Vagina (tissue), 2 donors: ENCODE measurements around the gene HAGHL. TPM values are rescaled to one million over a fixed set of nuclear protein-coding genes. Genes with fewer than 3 reads are reported as not detected.

Experiments used
- DNase-seq, 2 donors: peaks; one replicate each; pipeline ENCODE4 v3.0.0-alpha.2; 2017; ENCODE audit errors: extremely low spot score in 2 of 2
- H3K27ac ChIP-seq: fragments of 200-600 bp; sonication (generic); one replicate; pipeline ENCODE4 v1.5.1; 2019
- H3K27me3 ChIP-seq: fragments of 200-600 bp; sonication (generic); one replicate; pipeline ENCODE4 v1.5.1; 2019
- H3K36me3 ChIP-seq, 2 donors: fragments of 200-600 bp; sonication (generic); one replicate each; pipeline ENCODE4 v1.5.1; 2017 to 2019
- H3K4me1 ChIP-seq: fragments of 200-600 bp; sonication (generic); one replicate; pipeline ENCODE4 v1.5.1; 2019
- H3K4me3 ChIP-seq, 2 donors: fragments of 200-600 bp; sonication (generic); 1 replicate in 1 of 2; 2 replicates in 1 of 2; pipeline ENCODE4 v1.5.1; 2016 to 2019
- H3K9me3 ChIP-seq: fragments of 200-600 bp; sonication (generic); one replicate; pipeline ENCODE4 v1.5.1; 2019
- CTCF ChIP-seq, 3 experiments: fragments of 450-650 bp in 2 of 3; fragments of 200-600 bp in 1 of 3; sonication (generic) in 1 of 3; IDR thresholded peaks; one replicate each; pipeline ENCODE4 v1.5.1; 2017 to 2019; ENCODE audit warnings: antibody characterized with exemption in 3 of 3, mild to moderate bottlenecking in 2 of 3, moderate library complexity in 2 of 3
- POLR2A ChIP-seq, 2 donors: fragments of 450-650 bp; IDR thresholded peaks; one replicate each; pipeline ENCODE4 v1.6.1; 2017; ENCODE audit warnings: antibody characterized with exemption in 2 of 2, mild to moderate bottlenecking in 2 of 2, moderate library complexity in 2 of 2
- POLR2AphosphoS5 ChIP-seq, 2 donors: sonication (generic); formaldehyde crosslinking; IDR thresholded peaks; one replicate each; pipeline ENCODE4 v1.9.0; 2017; ENCODE audit warnings: antibody characterized with exemption in 2 of 2, mild to moderate bottlenecking in 2 of 2, low read depth in 1 of 2; ENCODE audit not compliant: insufficient read depth in 1 of 2
- intact Hi-C: fragments of 100-400 bp; cut with DNase I; formaldehyde crosslinking; loops from one replicate; pipeline ENCODE4 v1.15.1; 2023
- total RNA-seq: library from RNA; depleted of rRNA; stranded (reverse); fragments of >200 nt; gene quantifications from one replicate; pipeline ENCODE4 v1.2.3, GENCODE V29; 2016

Gene HAGHL
- total RNA-seq, 1 donor from 2014 or later: 5.2 TPM

- no peaks in the 10 kb centered on the region for H3K9me3 ChIP-seq
- H3K36me3 ChIP-seq: peaks cover 0 to 44% of the 10 kb centered on the region in 2 donors
- H3K27me3 ChIP-seq: no peaks in the 10 kb centered on the region
- no peak for DNase-seq
- no peak overlapping the region for H3K4me3 ChIP-seq
- H3K4me1 ChIP-seq: peaks cover 20% of the 10 kb centered on the region
- intact Hi-C loops: no loop called here
- TF ChIP-seq CTCF (IDR thresholded peaks at IDR 0.05) (no peak), POLR2A (IDR thresholded peaks at IDR 0.05) (no peak)
- no peak overlapping the region for H3K27ac ChIP-seq
These were observed 6.0 kb downstream of the HAGHL start for GRCh38 chr16:732936-733335.

- peaks cover 0 to 44% of the 10 kb centered on the region in 2 donors for H3K36me3 ChIP-seq
- no peak for DNase-seq
- H3K27me3 ChIP-seq: no peaks in the 10 kb centered on the region
- H3K4me3 ChIP-seq: no peak overlapping the region
- no peak overlapping the region for H3K27ac ChIP-seq
- intact Hi-C loops: no loop called here
- no peak for TF ChIP-seq POLR2A (IDR thresholded peaks at IDR 0.05)
- TF ChIP-seq CTCF (IDR thresholded peaks at IDR 0.05): no peak
- no peak for TF ChIP-seq POLR2AphosphoS5 (IDR thresholded peaks at IDR 0.05; ENCODE audit: insufficient read depth in 1 of 2, low read depth in 1 of 2)
- peaks cover 16% of the 10 kb centered on the region for H3K4me1 ChIP-seq
- no peaks in the 10 kb centered on the region for H3K9me3 ChIP-seq
These were observed 6.7 kb downstream of the HAGHL start for GRCh38 chr16:733382-734207.

- Histone ChIP-seq H3K4me3 (no peak overlapping the region), H3K36me3 (peaks cover 0 to 44% of the 10 kb centered on the region in 2 donors), H3K27ac (no peak overlapping the region), H3K4me1 (peaks cover 11% of the 10 kb centered on the region), H3K27me3 (no peaks in the 10 kb centered on the region), H3K9me3 (no peaks in the 10 kb centered on the region)
- intact Hi-C loops: no loop called here
- no peak for TF ChIP-seq POLR2AphosphoS5 (IDR thresholded peaks at IDR 0.05; ENCODE audit: insufficient read depth in 1 of 2, low read depth in 1 of 2)
- TF ChIP-seq POLR2A (IDR thresholded peaks at IDR 0.05): no peak
- TF ChIP-seq CTCF (IDR thresholded peaks at IDR 0.05): no peak
- no peak for DNase-seq
These were observed 7.5 kb downstream of the HAGHL start for GRCh38 chr16:734208-734980.

GRCh38 chr16:734981-735881 lies 8.3 kb downstream of the HAGHL start:
- H3K27ac ChIP-seq: no peak overlapping the region
- DNase-seq: no peak
- H3K9me3 ChIP-seq: no peaks in the 10 kb centered on the region
- peaks cover 0 to 44% of the 10 kb centered on the region in 2 donors for H3K36me3 ChIP-seq
- H3K4me3 ChIP-seq: no peak overlapping the region
- H3K27me3 ChIP-seq: no peaks in the 10 kb centered on the region
- TF ChIP-seq POLR2A (IDR thresholded peaks at IDR 0.05): no peak
- no peak for TF ChIP-seq CTCF (IDR thresholded peaks at IDR 0.05)
- intact Hi-C loops: no loop called here
- peaks cover 19% of the 10 kb centered on the region for H3K4me1 ChIP-seq
